B cell (primary cell): ENCODE results near the gene ARAP2. TPM values are rescaled to one million over a fixed set of nuclear protein-coding genes. Genes with fewer than 3 reads are reported as not detected.

Experiments used
- ATAC-seq: fragments of 200-7000 bp; cut with Tn5 transposase; one replicate; pipeline ENCODE4 v1.10.0; 2021; ENCODE audit warnings: low read depth, mild to moderate bottlenecking, moderate number of reproducible peaks, moderate library complexity
- CTCF ChIA-PET: fragments of 350-600 bp; sonication (Branson Sonifier 250); formaldehyde crosslinking; loops from one replicate; lab custom pipeline; 2021; ENCODE audit warnings: antibody characterized with exemption, inconsistent platforms; lab: Charles Lee
- POLR2A ChIA-PET: fragments of 350-600 bp; sonication (Branson Sonifier 250); formaldehyde crosslinking; loops from one replicate; lab custom pipeline; 2021; ENCODE audit warnings: antibody characterized with exemption; lab: Charles Lee
- DNase-seq: peaks from one replicate; pipeline ENCODE4 v3.0.0; 2013
- H2AFZ ChIP-seq: 2 replicates; pipeline ENCODE4 v1.6.1; 2012; ENCODE audit warnings: mild to moderate bottlenecking, low read depth, low read length; ENCODE audit not compliant: insufficient read depth, poor library complexity, severe bottlenecking
- H3K27ac ChIP-seq, 2 donors: 1 replicate in 1 of 2; 2 replicates in 1 of 2; pipeline ENCODE4 v1.5.1; 2012 to 2013; ENCODE audit warnings: low read length in 2 of 2, mild to moderate bottlenecking in 2 of 2, moderate library complexity in 1 of 2
- H3K27me3 ChIP-seq, 4 experiments: fragments of 200-600 bp in 1 of 4; sonication (generic) in 1 of 4; replicated peaks in 1 of 4; 1 replicate in 2 of 4; 2 replicates in 2 of 4; pipeline versions ENCODE4 v1.6.1 to v1.7.0; 2013 to 2016; ENCODE audit warnings: low read length in 3 of 4, mild to moderate bottlenecking in 2 of 4, mixed read lengths in 1 of 4, moderate library complexity in 1 of 4; ENCODE audit not compliant: insufficient read depth in 4 of 4, control insufficient read depth in 3 of 4; ENCODE audit errors: control extremely low read depth in 1 of 4
- H3K36me3 ChIP-seq, 2 experiments: replicated peaks in 1 of 2; 1 replicate in 1 of 2; 2 replicates in 1 of 2; pipeline versions ENCODE4 v1.6.1 to v1.7.1; 2013; ENCODE audit warnings: low read length in 1 of 2; ENCODE audit not compliant: insufficient read depth in 2 of 2, control insufficient read depth in 1 of 2; ENCODE audit errors: control extremely low read depth in 1 of 2, extremely low read depth in 1 of 2
- H3K4me1 ChIP-seq, 2 donors: fragments of 200-600 bp in 1 of 2; sonication (generic) in 1 of 2; 1 replicate in 1 of 2; 2 replicates in 1 of 2; pipeline versions ENCODE4 v1.5.1 to v1.6.1; 2013 to 2017; ENCODE audit warnings: low read length in 2 of 2; ENCODE audit not compliant: control insufficient read depth in 2 of 2, insufficient read depth in 2 of 2
- H3K4me2 ChIP-seq: replicated peaks from 2 replicates; pipeline ENCODE3; 2012; ENCODE audit warnings: mild to moderate bottlenecking, low read depth, low read length; ENCODE audit not compliant: poor library complexity, severe bottlenecking
- H3K4me3 ChIP-seq, 5 experiments: fragments of 200-600 bp in 1 of 5; sonication (generic) in 1 of 5; 1 replicate in 3 of 5; 2 replicates in 2 of 5; pipeline versions ENCODE4 v1.5.1 to v1.7.0; 2011 to 2016; ENCODE audit warnings: low read length in 4 of 5, mild to moderate bottlenecking in 4 of 5, low read depth in 2 of 5, control low read depth in 1 of 5, moderate library complexity in 1 of 5; ENCODE audit not compliant: insufficient read depth in 1 of 5; ENCODE audit errors: control extremely low read depth in 1 of 5, extremely low read depth in 1 of 5
- H3K79me2 ChIP-seq: fragments of 200-600 bp; sonication (generic); one replicate; pipeline ENCODE4 v1.6.0; 2016; ENCODE audit warnings: low read length; ENCODE audit not compliant: control insufficient read depth, insufficient read depth
- H3K9ac ChIP-seq: fragments of 200-600 bp; sonication (generic); 2 replicates; pipeline ENCODE4 v1.6.1; 2017; ENCODE audit warnings: mild to moderate bottlenecking, low read length, moderate library complexity
- H3K9me3 ChIP-seq, 3 donors: one replicate each; pipeline versions ENCODE4 v1.6.1 to v1.7.1; 2013; ENCODE audit warnings: low read length in 2 of 3; ENCODE audit not compliant: control insufficient read depth in 2 of 3, insufficient read depth in 1 of 3; ENCODE audit errors: control extremely low read depth in 1 of 3
- H4K20me1 ChIP-seq: 2 replicates; pipeline ENCODE4 v1.6.0; 2012; ENCODE audit warnings: mild to moderate bottlenecking, low read length; ENCODE audit not compliant: insufficient read depth, control insufficient read depth, poor library complexity, severe bottlenecking
- H3K27ac Mint-ChIP-seq: one replicate; pipeline ENCODE4 v1.8.0; 2021; ENCODE audit warnings: mixed read lengths
- H3K27me3 Mint-ChIP-seq: one replicate; pipeline ENCODE4 v1.8.0; 2021; ENCODE audit warnings: mixed read lengths
- H3K4me1 Mint-ChIP-seq: one replicate; pipeline ENCODE4 v1.8.0; 2021; ENCODE audit warnings: mixed read lengths
- H3K4me3 Mint-ChIP-seq: one replicate; pipeline ENCODE4 v1.8.0; 2021; ENCODE audit warnings: mixed read lengths
- H3K9me3 Mint-ChIP-seq: one replicate; pipeline ENCODE4 v1.8.0; 2022; ENCODE audit warnings: mixed read lengths; ENCODE audit not compliant: insufficient read depth
- EZH2 ChIP-seq: IDR thresholded peaks from 2 replicates; pipeline ENCODE4 v1.6.1; 2012; ENCODE audit warnings: borderline replicate concordance, low read depth, mild to moderate bottlenecking, moderate library complexity, low read length; ENCODE audit not compliant: insufficient read depth, poor library complexity, severe bottlenecking
- WGBS: methylation state at CpG from one replicate; pipeline ENCODE4 v1.1.5; 2013; ENCODE audit warnings: missing lambda C conversion rate; ENCODE audit not compliant: insufficient coverage; 5-methylcytosine and 5-hydroxymethylcytosine counted together
- intact Hi-C: fragments of 100-400 bp; cut with micrococcal nuclease; formaldehyde crosslinking; loops from one replicate; pipeline ENCODE4 v1.10.0; 2022
- polyA plus RNA-seq: library from polyadenylated mRNA; depleted of rRNA; stranded (reverse); fragments of >200 nt; gene quantifications from 2 replicates; pipeline ENCODE4 v1.2.3, GENCODE V29; 2012
- total RNA-seq, 2 donors: library from RNA; stranded (reverse); fragments of 120-200 nt in 1 of 2; gene quantifications; 1 replicate in 1 of 2; 2 replicates in 1 of 2; pipeline versions ENCODE4 v1.2.3 to v1.2.4, GENCODE V29; 2013 to 2022
- TF ChIP-seq, protein P1 (sequence below): fragments of 200-600 bp; IDR thresholded peaks from one replicate; pipeline ENCODE4 v1.8.0; 2022; ENCODE audit warnings: antibody characterized with exemption, mild to moderate bottlenecking

The ARAP2 gene
- total and polyA plus RNA-seq, 2 donors (not counting 1 experiment from before 2014, with no cell fraction given): 13.2 to 88.0 TPM

DNA sequence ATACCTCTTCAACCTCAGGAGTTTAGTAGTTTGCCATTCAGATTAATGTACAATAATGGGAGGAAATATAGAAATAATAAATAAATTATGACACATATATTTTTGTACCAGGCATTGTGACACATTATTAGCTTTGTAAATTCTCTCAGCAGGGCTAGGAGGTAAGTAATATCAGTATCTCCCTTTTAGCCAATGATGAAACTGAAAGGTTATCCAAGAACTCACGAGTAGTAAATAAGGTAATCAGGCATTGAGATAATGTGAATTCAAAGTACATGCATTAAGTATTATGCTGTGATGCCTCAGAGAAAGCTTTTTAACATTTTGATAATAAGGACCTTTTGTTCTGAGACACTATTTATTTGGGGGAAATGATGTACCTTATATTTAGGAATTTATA lies 5.3 kb upstream of the ARAP2 start:
- Histone ChIP-seq H3K4me2 (no peak overlapping the region), H3K9ac (no peak overlapping the region), H3K79me2 (peaks cover 15% of the 10 kb centered on the region), H2AFZ (no peak overlapping the region), H4K20me1 (no peaks in the 10 kb centered on the region), H3K36me3 (no peaks in the 10 kb centered on the region), H3K27ac (no peak overlapping the region), H3K9me3 (no peaks in the 10 kb centered on the region), H3K4me3 (no peak overlapping the region), H3K4me1 (peaks cover 12 to 16% of the 10 kb centered on the region in 2 donors), H3K27me3 (no peaks in the 10 kb centered on the region)
- no peak overlapping the region for H3K27ac Mint-ChIP-seq
- WGBS: no CpG with 5 or more reads among the region's 1 CpG
- TF ChIP-seq, protein P1, sequence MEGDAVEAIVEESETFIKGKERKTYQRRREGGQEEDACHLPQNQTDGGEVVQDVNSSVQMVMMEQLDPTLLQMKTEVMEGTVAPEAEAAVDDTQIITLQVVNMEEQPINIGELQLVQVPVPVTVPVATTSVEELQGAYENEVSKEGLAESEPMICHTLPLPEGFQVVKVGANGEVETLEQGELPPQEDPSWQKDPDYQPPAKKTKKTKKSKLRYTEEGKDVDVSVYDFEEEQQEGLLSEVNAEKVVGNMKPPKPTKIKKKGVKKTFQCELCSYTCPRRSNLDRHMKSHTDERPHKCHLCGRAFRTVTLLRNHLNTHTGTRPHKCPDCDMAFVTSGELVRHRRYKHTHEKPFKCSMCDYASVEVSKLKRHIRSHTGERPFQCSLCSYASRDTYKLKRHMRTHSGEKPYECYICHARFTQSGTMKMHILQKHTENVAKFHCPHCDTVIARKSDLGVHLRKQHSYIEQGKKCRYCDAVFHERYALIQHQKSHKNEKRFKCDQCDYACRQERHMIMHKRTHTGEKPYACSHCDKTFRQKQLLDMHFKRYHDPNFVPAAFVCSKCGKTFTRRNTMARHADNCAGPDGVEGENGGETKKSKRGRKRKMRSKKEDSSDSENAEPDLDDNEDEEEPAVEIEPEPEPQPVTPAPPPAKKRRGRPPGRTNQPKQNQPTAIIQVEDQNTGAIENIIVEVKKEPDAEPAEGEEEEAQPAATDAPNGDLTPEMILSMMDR: no peak
- DNase-seq: no peak
- no peak overlapping the region for H3K4me3 Mint-ChIP-seq
- H3K4me1 Mint-ChIP-seq: peaks cover 22% of the 10 kb centered on the region
- intact Hi-C loops: loop anchor here (10.0 kb wide), 1 partner anchor 1435 kb away; the partner anchor contains the start of gene RELL1
- H3K27me3 Mint-ChIP-seq: no peaks in the 10 kb centered on the region
- ATAC-seq: no peak
- CTCF ChIA-PET: no interaction called here
- H3K9me3 Mint-ChIP-seq: no peaks in the 10 kb centered on the region
- POLR2A ChIA-PET: no interaction called here

DNA sequence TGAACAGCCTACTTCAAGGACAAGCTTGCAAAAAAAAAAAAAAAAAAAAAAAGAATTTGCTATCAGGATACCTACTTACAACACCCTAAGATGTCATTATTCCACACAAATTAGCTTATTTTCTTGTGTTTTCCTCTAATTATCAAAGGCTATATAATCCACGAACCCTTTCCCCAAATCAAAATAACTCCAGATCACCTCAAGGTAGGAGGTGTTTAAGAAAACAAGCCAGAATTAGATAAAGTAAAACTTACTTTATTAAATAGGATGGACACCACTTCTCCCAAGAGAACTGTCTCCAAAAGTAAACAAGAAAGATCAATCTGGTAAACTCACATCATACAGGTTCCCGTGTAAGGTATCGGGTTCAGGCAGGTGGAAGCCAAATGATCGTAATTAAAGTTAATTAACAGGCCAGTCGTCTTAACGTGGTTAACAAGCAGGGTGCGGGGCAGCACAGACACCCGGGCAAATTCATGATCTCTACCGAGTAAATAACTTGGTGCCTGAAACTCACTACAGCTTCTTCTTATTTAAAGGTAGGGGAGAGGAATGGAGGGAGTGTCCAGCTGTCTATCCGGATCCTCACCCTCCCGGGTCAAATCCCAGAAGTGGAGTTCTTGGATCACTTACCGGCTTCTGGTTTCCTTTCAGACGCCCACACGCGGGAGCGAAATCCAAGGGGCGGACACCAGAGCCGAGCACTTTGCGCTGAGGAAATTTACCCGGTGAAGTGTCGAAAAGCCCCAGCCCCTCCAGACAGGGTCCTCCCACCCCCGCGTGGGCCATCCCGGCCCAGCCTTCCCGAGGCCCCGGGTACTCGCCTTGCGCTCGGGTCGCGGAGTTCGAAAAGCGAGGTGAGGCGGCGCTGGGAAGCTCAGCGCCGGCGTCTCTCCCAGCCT lies 708 bp downstream of the ARAP2 start:
- DNase-seq (no peak), ATAC-seq (peak; percentile 34)
- H3K9ac ChIP-seq: peak overlapping the region; percentile 87
- H3K4me3 ChIP-seq: peak overlapping the region; percentile 79 to 96 (median 87)
- peaks cover 57% of the 10 kb centered on the region for H3K79me2 ChIP-seq
- POLR2A ChIA-PET: interaction anchor here (0.6 to 3.1 kb wide), 4 partner anchors 11 to 106 kb away, joined by 3 to 16 read pairs (median 6); no protein-coding TSS in a partner anchor
- no peaks in the 10 kb centered on the region for H3K9me3 Mint-ChIP-seq
- peaks cover 47% of the 10 kb centered on the region for H3K4me1 Mint-ChIP-seq
- TF ChIP-seq, protein P1: no peak
- TF ChIP-seq EZH2: no peak
- H3K27me3 Mint-ChIP-seq: no peaks in the 10 kb centered on the region
- peaks cover 18 to 22% of the 10 kb centered on the region in 2 donors for H3K4me1 ChIP-seq
- WGBS: under 1% methylated on average over 29 of the region's 38 CpGs
- no peaks in the 10 kb centered on the region for H3K27me3 ChIP-seq
- peak overlapping the region; percentile 86 for H2AFZ ChIP-seq
- H4K20me1 ChIP-seq: no peaks in the 10 kb centered on the region
- no peaks in the 10 kb centered on the region for H3K36me3 ChIP-seq
- intact Hi-C loops: loop anchor here (1.0 to 10.0 kb wide), 6 partner anchors 12 to 1441 kb away; partner anchors contain the start of gene RELL1
- no peaks in the 10 kb centered on the region for H3K9me3 ChIP-seq
- H3K4me2 ChIP-seq: peak overlapping the region; percentile 84
- CTCF ChIA-PET: interaction anchor here (1.0 to 5.3 kb wide), 13 partner anchors 10 to 158 kb away, joined by 3 to 34 read pairs (median 7); no protein-coding TSS in a partner anchor
- H3K4me3 Mint-ChIP-seq: peak overlapping the region; percentile 96
- H3K27ac ChIP-seq: peak overlapping the region; percentile 93 to 96
- H3K27ac Mint-ChIP-seq: peak overlapping the region; percentile 95
